CD14-positive monocyte (primary cell): ENCODE results near the gene URM1. TPM values are rescaled to one million over a fixed set of nuclear protein-coding genes. Genes with fewer than 3 reads are reported as not detected.

Experiments
- DNase-seq, 3 donors: peaks; one replicate each; pipeline ENCODE4 v3.0.0-alpha.2; 2011 to 2022
- H2AFZ ChIP-seq: 2 replicates; pipeline ENCODE4 v1.6.0; 2012; ENCODE audit warnings: mild to moderate bottlenecking, low read depth, low read length, inconsistent platforms; ENCODE audit not compliant: insufficient read depth, poor library complexity, severe bottlenecking
- H3K27ac ChIP-seq, 2 donors: 1 replicate in 1 of 2; 2 replicates in 1 of 2; pipeline ENCODE4 v1.5.1; 2012 to 2013; ENCODE audit warnings: low read length in 2 of 2, control low read depth in 1 of 2, inconsistent platforms in 1 of 2, low read depth in 1 of 2, mild to moderate bottlenecking in 1 of 2
- H3K27me3 ChIP-seq, 2 donors: one replicate each; pipeline versions ENCODE4 v1.6.0 to v1.6.1; 2011 to 2013; ENCODE audit warnings: low read length in 2 of 2; ENCODE audit not compliant: control insufficient read depth in 2 of 2, insufficient read depth in 2 of 2
- H3K36me3 ChIP-seq, 2 donors: replicated peaks in 1 of 2; 1 replicate in 1 of 2; 2 replicates in 1 of 2; pipeline versions ENCODE4 v1.5.1 to v1.6.1; 2012 to 2013; ENCODE audit warnings: low read length in 2 of 2, control low read depth in 1 of 2, inconsistent platforms in 1 of 2, mild to moderate bottlenecking in 1 of 2; ENCODE audit not compliant: insufficient read depth in 2 of 2, control insufficient read depth in 1 of 2
- H3K4me1 ChIP-seq, 2 donors: 1 replicate in 1 of 2; 2 replicates in 1 of 2; pipeline versions ENCODE4 v1.5.1 to v1.6.1; 2012 to 2013; ENCODE audit warnings: low read length in 2 of 2, control low read depth in 1 of 2, inconsistent platforms in 1 of 2, mild to moderate bottlenecking in 1 of 2, moderate library complexity in 1 of 2; ENCODE audit not compliant: insufficient read depth in 2 of 2, control insufficient read depth in 1 of 2
- H3K4me2 ChIP-seq: replicated peaks from 2 replicates; pipeline ENCODE3; 2012; ENCODE audit warnings: low read length, moderate library complexity, mild to moderate bottlenecking; ENCODE audit not compliant: poor library complexity, severe bottlenecking; ENCODE audit errors: extremely low read depth
- H3K4me3 ChIP-seq, 3 experiments: fragments of 200-600 bp in 1 of 3; sonication (generic) in 1 of 3; replicated peaks in 1 of 3; 1 replicate in 2 of 3; 2 replicates in 1 of 3; pipeline ENCODE4 v1.5.1; 2011 to 2013; ENCODE audit warnings: low read length in 3 of 3, mild to moderate bottlenecking in 3 of 3, control low read depth in 2 of 3, low read depth in 2 of 3, inconsistent platforms in 1 of 3, moderate library complexity in 1 of 3
- H3K79me2 ChIP-seq: 2 replicates; pipeline ENCODE4 v1.6.0; 2012; ENCODE audit warnings: mild to moderate bottlenecking, control low read depth, inconsistent platforms, low read length, moderate library complexity; ENCODE audit not compliant: insufficient read depth
- H3K9ac ChIP-seq: 2 replicates; pipeline ENCODE4 v1.6.0; 2017; ENCODE audit warnings: low read length, mild to moderate bottlenecking; ENCODE audit not compliant: insufficient read depth, poor library complexity, severe bottlenecking
- H3K9me3 ChIP-seq, 2 donors: replicated peaks in 1 of 2; 1 replicate in 1 of 2; 2 replicates in 1 of 2; pipeline versions ENCODE4 v1.5.1 to v1.6.1; 2012 to 2013; ENCODE audit warnings: low read length in 2 of 2, control low read depth in 1 of 2; ENCODE audit not compliant: control insufficient read depth in 1 of 2, insufficient read depth in 1 of 2
- H4K20me1 ChIP-seq: 2 replicates; pipeline ENCODE4 v1.6.0; 2012; ENCODE audit warnings: mild to moderate bottlenecking, low read length, control low read depth, moderate library complexity; ENCODE audit not compliant: insufficient read depth
- H3K27ac Mint-ChIP-seq, 7 donors: one replicate each; pipeline ENCODE4 v1.8.0; 2020; ENCODE audit warnings: mild to moderate bottlenecking in 7 of 7, mixed read lengths in 7 of 7, moderate library complexity in 6 of 7, inconsistent platforms in 2 of 7
- H3K27me3 Mint-ChIP-seq, 3 donors: one replicate each; pipeline ENCODE4 v1.8.0; 2021 to 2022; ENCODE audit warnings: low read depth in 3 of 3, mild to moderate bottlenecking in 3 of 3, mixed read lengths in 3 of 3, moderate library complexity in 3 of 3, inconsistent platforms in 1 of 3
- H3K36me3 Mint-ChIP-seq, 2 donors: one replicate each; pipeline ENCODE4 v1.8.0; 2020; ENCODE audit warnings: mixed read lengths in 2 of 2, inconsistent platforms in 1 of 2, mild to moderate bottlenecking in 1 of 2
- H3K4me1 Mint-ChIP-seq: one replicate; pipeline ENCODE4 v1.8.0; 2020; ENCODE audit warnings: mild to moderate bottlenecking, mixed read lengths
- H3K4me3 Mint-ChIP-seq, 2 donors: one replicate each; pipeline ENCODE4 v1.8.0; 2020; ENCODE audit warnings: mild to moderate bottlenecking in 2 of 2, mixed read lengths in 2 of 2, moderate library complexity in 1 of 2
- H3K9me3 Mint-ChIP-seq, 7 donors: one replicate each; pipeline ENCODE4 v1.8.0; 2020 to 2022; ENCODE audit warnings: mixed read lengths in 7 of 7, mild to moderate bottlenecking in 6 of 7, moderate library complexity in 6 of 7, inconsistent platforms in 2 of 7
- WGBS: methylation state at CpG from one replicate; pipeline ENCODE4 v1.1.5; 2013; ENCODE audit warnings: missing lambda C conversion rate; ENCODE audit not compliant: insufficient coverage; 5-methylcytosine and 5-hydroxymethylcytosine counted together
- intact Hi-C, 2 donors: fragments of 100-400 bp; cut with micrococcal nuclease; formaldehyde crosslinking; loops; one replicate each; pipeline versions ENCODE4 v1.15.0 to v1.15.1; 2023
- polyA plus RNA-seq, 3 donors: library from polyadenylated mRNA; depleted of rRNA in 1 of 3; unstranded in 2 of 3; stranded (reverse) in 1 of 3; fragments of 300-500 nt in 2 of 3; fragments of >200 nt in 1 of 3; fragmentation: Illumina TruSeq in 2 of 3; gene quantifications; 1 replicate in 2 of 3; 2 replicates in 1 of 3; pipeline ENCODE4 v1.2.3, GENCODE V29; 2012 to 2021
- TF ChIP-seq, protein P1 (sequence below): fragments of 200-600 bp; IDR thresholded peaks from one replicate; pipeline ENCODE4 v1.8.0; 2022; ENCODE audit warnings: antibody characterized with exemption, mild to moderate bottlenecking

URM1 gene
- polyA plus RNA-seq, 3 donors = 37.5 to 39.7 (median 38.3) TPM

GRCh38 chr9:128372784-128373183 lies 1.6 kb downstream of the URM1 start:
- intact Hi-C loops = loop anchor here in 1 of 2 donors (5.0 to 10.0 kb wide), 3 partner anchors 48 to 95 kb away; partner anchors contain the start of genes COQ4, GOLGA2, ODF2 and SWI5
- Mint-ChIP-seq H3K9me3 (no peaks in the 10 kb centered on the region), H3K36me3 (peaks cover 20 to 33% of the 10 kb centered on the region in 2 donors), H3K4me3 (no peak overlapping the region), H3K27ac (peak overlapping the region; percentile 2 to 99 (median 97)), H3K4me1 (peaks cover 30% of the 10 kb centered on the region), H3K27me3 (peaks cover 0 to 3% (median 0%) of the 10 kb centered on the region in 3 donors)
- Histone ChIP-seq H3K27ac (peak overlapping the region in 1 of 2 donors; percentile 99), H3K36me3 (peaks cover 9 to 28% of the 10 kb centered on the region in 2 donors), H2AFZ (no peak overlapping the region), H3K9me3 (no peaks in the 10 kb centered on the region), H3K4me1 (peaks cover 20 to 22% of the 10 kb centered on the region in 2 donors), H3K27me3 (no peaks in the 10 kb centered on the region), H3K4me3 (no peak overlapping the region), H3K9ac (no peak overlapping the region), H3K4me2 (no peak overlapping the region), H3K79me2 (peaks cover 57% of the 10 kb centered on the region), H4K20me1 (peaks cover 18% of the 10 kb centered on the region)
- DNase-seq = peak in 2 of 3 donors; percentile 2 to 36
- TF ChIP-seq, protein P1, sequence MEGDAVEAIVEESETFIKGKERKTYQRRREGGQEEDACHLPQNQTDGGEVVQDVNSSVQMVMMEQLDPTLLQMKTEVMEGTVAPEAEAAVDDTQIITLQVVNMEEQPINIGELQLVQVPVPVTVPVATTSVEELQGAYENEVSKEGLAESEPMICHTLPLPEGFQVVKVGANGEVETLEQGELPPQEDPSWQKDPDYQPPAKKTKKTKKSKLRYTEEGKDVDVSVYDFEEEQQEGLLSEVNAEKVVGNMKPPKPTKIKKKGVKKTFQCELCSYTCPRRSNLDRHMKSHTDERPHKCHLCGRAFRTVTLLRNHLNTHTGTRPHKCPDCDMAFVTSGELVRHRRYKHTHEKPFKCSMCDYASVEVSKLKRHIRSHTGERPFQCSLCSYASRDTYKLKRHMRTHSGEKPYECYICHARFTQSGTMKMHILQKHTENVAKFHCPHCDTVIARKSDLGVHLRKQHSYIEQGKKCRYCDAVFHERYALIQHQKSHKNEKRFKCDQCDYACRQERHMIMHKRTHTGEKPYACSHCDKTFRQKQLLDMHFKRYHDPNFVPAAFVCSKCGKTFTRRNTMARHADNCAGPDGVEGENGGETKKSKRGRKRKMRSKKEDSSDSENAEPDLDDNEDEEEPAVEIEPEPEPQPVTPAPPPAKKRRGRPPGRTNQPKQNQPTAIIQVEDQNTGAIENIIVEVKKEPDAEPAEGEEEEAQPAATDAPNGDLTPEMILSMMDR = no peak
- 100% methylated on average over 1 of the region's 1 CpG for WGBS

- intact Hi-C loops = loop anchor here in 1 of 2 donors (5.0 to 10.0 kb wide), 3 partner anchors 49 to 97 kb away; partner anchors contain the start of genes COQ4, GOLGA2, ODF2 and SWI5
Observed at GRCh38 chr9:128374221-128374675, 3.1 kb downstream of the URM1 start.

More at GRCh38 chr9:128374221-128374675, 3.1 kb downstream of the URM1 start:
- Histone ChIP-seq H4K20me1 (peaks cover 18% of the 10 kb centered on the region), H3K4me1 (peaks cover 20 to 22% of the 10 kb centered on the region in 2 donors), H3K27me3 (no peaks in the 10 kb centered on the region), H3K79me2 (peaks cover 57% of the 10 kb centered on the region), H2AFZ (no peak overlapping the region), H3K36me3 (peaks cover 19 to 43% of the 10 kb centered on the region in 2 donors), H3K9ac (no peak overlapping the region), H3K4me3 (no peak overlapping the region), H3K9me3 (no peaks in the 10 kb centered on the region), H3K27ac (peak overlapping the region in 1 of 2 donors; percentile 53), H3K4me2 (no peak overlapping the region)
- Mint-ChIP-seq H3K27me3 (peaks cover 0 to 3% (median 0%) of the 10 kb centered on the region in 3 donors), H3K36me3 (peaks cover 31 to 47% of the 10 kb centered on the region in 2 donors), H3K27ac (peak overlapping the region in 4 of 7 donors; percentile 27 to 66 (median 38)), H3K4me1 (peaks cover 30% of the 10 kb centered on the region), H3K9me3 (no peaks in the 10 kb centered on the region), H3K4me3 (no peak overlapping the region)
- DNase-seq = no peak
- TF ChIP-seq, protein P1 = no peak
- WGBS = 100% methylated on average over 3 of the region's 9 CpGs
